C1 segment of cervical spinal cord (tissue), 14 donors: ENCODE measurements around the gene FSTL4.

ENCODE experiments used
- DNase-seq, 14 donors: peaks; one replicate each; lab custom pipeline; 2025; lab: John Stamatoyannopoulos, UW

FSTL4 gene

DNA sequence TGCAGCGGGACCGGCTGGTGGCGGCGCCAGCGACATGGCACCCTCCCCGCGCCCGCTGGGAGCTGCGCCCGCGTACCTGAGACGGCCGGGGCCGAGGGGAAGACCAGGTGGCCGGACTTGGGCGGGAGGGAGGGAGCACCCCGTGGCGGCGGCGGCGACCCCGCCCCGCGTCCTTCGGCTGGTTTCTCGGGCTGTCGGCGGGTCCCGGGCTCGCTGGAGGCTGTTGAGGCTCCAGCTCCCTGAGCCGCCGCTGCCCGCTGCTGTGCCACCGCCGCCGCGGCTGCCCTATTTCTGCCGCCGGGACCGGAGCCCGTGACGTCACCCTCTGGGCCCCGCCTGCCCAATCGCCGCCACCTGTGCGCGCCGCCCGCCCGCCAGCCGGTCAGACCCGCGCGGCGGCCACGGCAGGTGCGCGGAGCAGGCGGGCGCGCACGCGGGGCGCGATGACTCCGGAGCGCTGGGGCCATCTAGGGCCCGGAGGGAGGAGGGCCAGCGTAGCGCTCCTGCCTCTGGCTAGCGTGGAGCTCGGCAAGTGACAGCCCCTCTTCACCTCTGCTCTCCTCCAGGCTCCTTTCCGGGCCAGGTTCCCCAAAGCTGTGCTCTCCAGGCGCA lies at the start of gene FSTL4:
Gene FSTL4, minus strand, starts transcription at position 293 of the 612 bp plus-strand sequence.
- DNase-seq = peak in 3 of 14 donors; percentile 18 to 64 (median 26)

DNA sequence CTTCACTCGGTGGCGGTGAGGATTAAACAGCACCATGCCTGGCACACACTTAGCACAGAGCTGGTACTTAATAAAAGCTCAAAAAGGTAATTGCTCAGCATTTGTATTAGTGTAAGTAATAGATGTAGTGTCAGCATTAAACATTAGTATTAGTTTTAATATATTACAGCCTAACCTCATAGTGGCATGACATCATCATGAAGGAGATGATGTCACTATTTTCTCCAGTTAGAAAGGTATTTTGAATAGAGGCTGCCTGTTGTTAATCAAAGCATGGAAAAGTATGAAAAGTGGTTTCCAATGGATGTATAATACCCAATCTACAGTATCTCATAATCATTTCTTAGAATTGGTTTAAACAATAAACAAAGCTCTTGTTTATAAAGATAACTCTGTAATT lies 49.0 kb upstream of the FSTL4 start:
- DNase-seq = no peak

DNA sequence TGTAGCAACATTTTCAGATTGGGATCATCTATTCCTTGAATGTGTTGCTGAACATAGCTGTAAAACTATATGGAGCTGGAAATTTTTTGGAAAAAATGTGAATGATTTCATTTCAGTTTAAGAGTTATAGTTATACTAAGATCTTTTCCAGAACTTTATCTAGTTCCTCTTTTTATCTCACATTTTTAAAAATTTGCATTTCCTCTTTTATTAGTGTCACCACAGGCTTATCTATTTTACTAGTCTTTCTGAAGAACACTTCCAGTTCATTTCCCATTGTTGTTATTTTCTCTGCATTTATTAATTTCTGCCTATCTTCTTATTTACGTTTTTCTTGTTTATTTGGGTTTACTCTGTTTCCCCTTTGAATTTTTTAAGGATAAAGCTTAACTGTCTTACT lies 46.0 kb upstream of the FSTL4 start:
- DNase-seq = no peak

GRCh38 chr5:133657036-133657435 lies 44.7 kb upstream of the FSTL4 start:
- DNase-seq = no peak

GRCh38 chr5:133655966-133656365 lies 43.6 kb upstream of the FSTL4 start:
- no peak for DNase-seq

DNA sequence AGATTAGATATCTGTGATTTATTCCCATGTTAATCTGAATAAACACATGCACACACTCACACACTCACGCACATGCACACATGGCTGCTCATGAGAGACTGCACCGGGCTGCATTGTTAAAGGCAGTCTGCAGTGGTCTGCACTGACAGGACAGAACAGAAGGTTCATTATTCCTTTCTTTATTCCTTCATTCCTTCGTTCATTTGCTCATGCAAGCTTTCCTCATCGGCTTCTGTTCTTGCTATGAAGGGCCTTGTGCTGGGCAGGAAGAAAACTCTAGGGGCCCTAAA lies 41.4 kb upstream of the FSTL4 start:
- no peak for DNase-seq

GRCh38 chr5:133652951-133653759 lies 40.8 kb upstream of the FSTL4 start:
- no peak for DNase-seq

GRCh38 chr5:133644000-133644865 lies 31.9 kb upstream of the FSTL4 start:
- no peak for DNase-seq

- DNase-seq = no peak
Observed at GRCh38 chr5:133643365-133643764, 31.0 kb upstream of the FSTL4 start.

DNA sequence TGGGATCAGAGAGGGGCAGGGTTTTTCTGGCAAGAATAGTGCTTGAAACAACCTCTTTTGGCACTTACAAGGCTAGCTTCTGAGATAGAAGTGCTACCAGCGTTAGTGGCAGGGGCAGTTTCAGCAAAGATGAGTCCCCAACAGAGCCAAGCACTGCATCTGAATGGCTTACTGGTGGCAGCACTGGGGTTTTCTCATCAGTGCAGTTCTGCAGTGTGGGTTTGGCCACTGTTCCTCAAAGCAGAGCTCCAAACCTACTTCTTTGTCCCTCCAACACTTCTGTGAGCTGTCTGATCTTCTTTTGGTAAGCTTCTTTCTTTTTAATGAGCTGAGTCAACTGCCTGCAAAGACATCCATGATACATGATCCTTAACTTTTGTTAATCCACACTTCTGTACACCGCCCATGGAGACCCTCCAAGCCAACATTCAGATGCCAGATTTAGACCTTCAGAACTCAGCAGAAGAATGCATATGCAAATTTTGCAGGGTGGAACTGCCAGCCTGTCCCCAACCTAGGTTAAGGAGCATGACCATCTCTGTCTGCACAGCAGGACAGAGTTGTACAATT lies 29.9 kb upstream of the FSTL4 start:
- DNase-seq = no peak

DNA sequence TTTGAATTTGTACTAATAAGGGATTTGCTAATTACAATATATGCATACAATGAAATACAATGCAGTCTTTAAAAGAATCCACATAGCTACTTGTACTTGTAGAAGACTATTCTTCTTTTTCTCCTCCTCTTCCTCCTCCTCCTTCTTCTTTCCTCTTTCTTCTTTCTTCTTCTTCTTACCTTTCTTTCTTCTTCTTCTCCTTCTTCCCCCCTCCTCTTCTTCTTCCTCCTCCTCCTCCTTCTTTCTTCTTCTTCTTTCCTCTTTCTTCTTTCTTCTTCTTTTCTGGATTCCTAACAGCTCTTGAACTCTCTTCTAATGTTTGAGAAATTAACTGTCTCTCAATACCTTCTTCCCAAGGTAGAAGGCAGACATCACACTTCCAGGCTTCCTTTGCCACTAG lies 29.3 kb upstream of the FSTL4 start:
- DNase-seq = no peak

- DNase-seq = no peak
Observed at GRCh38 chr5:133639850-133640528, 27.6 kb upstream of the FSTL4 start.

GRCh38 chr5:133638436-133638835 lies 26.1 kb upstream of the FSTL4 start:
- DNase-seq = no peak

DNA sequence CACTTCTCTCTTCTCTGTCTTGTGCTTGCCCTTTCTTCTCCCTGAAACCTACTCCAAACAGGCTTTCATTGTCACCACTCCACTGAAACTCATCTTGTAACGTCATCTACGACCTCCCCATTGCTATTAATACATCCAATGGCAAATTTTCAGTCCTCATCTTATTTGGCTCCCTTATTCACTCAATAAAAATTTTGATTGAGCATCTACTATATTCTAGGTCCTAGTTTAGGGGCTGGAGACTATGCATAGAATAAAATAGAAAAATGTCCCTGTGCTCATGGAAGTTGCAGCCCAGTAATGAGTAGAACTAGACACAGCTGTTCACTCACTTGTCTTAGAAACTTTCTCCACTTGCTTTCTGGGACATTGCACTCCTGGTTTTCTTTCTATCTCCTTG lies 24.9 kb upstream of the FSTL4 start:
- DNase-seq = no peak

- DNase-seq = no peak
Observed at GRCh38 chr5:133635051-133635450, 22.7 kb upstream of the FSTL4 start.

- DNase-seq = no peak
Observed at GRCh38 chr5:133627180-133627579, 14.8 kb upstream of the FSTL4 start.

GRCh38 chr5:133624316-133624715 lies 12.0 kb upstream of the FSTL4 start:
- no peak for DNase-seq

GRCh38 chr5:133618141-133618540 lies 5.8 kb upstream of the FSTL4 start:
- DNase-seq = no peak

- DNase-seq = no peak
Observed at GRCh38 chr5:133613743-133614142, 1.4 kb upstream of the FSTL4 start.

DNA sequence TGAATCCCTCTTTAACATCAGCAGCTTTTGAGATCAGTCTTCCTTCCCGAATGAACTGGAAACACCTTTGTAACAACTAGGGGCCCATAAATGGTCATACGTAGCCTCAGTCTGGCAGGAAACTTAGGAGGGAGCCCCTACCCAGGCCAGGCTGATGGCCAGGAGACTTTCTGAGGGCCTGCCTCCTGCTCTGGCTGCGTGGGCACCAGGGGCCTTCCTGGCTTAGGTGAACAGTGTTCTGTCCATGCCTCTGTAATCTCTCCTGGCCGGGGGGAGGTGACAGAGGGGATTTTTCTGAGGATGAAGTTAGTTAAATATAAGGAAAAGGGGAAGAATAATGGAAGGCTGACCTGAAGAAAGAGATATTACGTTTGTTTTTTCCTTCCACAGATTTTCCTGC lies 843 bp upstream of the FSTL4 start:
- DNase-seq = no peak

- DNase-seq = peak in 2 of 14 donors; percentile 21 to 65
Observed at GRCh38 chr5:133611357-133612248, 738 bp downstream of the FSTL4 start.
